IMR-90 (cell line): Measurements from ENCODE around the gene NFIA. TPM values are rescaled to one million over a fixed set of nuclear protein-coding genes. Genes with fewer than 3 reads are reported as not detected.

Source experiments
- ATAC-seq: fragments of 200-7000 bp; cut with Tn5 transposase; 2 replicates; pipeline ENCODE4 v1.9.1; 2020; ENCODE audit warnings: low read depth, mild to moderate bottlenecking, moderate library complexity
- BruUV-seq: library from RNA; stranded (reverse); fragments of 400-500 nt; replicated peaks from 2 replicates; lab custom pipeline; 2021; lab: Mats Ljungman, UMichigan
- CTCF ChIA-PET: fragments of 300-600 bp; formaldehyde crosslinking; extraction: SDS; loops from one replicate; lab custom pipeline; 2021; ENCODE audit warnings: antibody characterized with exemption; lab: Yijun Ruan, JAX
- POLR2A ChIA-PET: fragments of 300-600 bp; sonication (Branson Sonifier 250); formaldehyde crosslinking; loops from one replicate; lab custom pipeline; 2022; ENCODE audit warnings: antibody characterized with exemption; ENCODE audit not compliant: unreplicated experiment; lab: Charles Lee
- DNase-seq: peaks from one replicate; pipeline ENCODE4 v3.0.0; 2013
- H2AFZ ChIP-seq: replicated peaks from 2 replicates; pipeline ENCODE3; 2013; ENCODE audit warnings: low read length, mild to moderate bottlenecking; ENCODE audit not compliant: poor library complexity
- H2AK5ac ChIP-seq: 2 replicates; pipeline ENCODE4 v1.6.1; 2013; ENCODE audit warnings: low read depth, low read length, inconsistent platforms
- H2AK9ac ChIP-seq: replicated peaks from 2 replicates; pipeline ENCODE3; 2013; ENCODE audit warnings: mild to moderate bottlenecking, low read depth, low read length, moderate library complexity; ENCODE audit not compliant: poor library complexity
- H2BK120ac ChIP-seq: 2 replicates; pipeline ENCODE4 v1.6.1; 2013; ENCODE audit warnings: low read depth, low read length, inconsistent platforms
- H2BK15ac ChIP-seq: 3 replicates; pipeline ENCODE4 v1.6.1; 2013; ENCODE audit warnings: low read depth, low read length, inconsistent platforms
- H2BK20ac ChIP-seq: 2 replicates; pipeline ENCODE4 v1.6.1; 2013; ENCODE audit warnings: low read depth, mild to moderate bottlenecking, inconsistent platforms, low read length, moderate library complexity
- H2BK5ac ChIP-seq: 2 replicates; pipeline ENCODE4 v1.6.1; 2013; ENCODE audit warnings: mild to moderate bottlenecking, low read depth, low read length, inconsistent platforms; ENCODE audit not compliant: poor library complexity, severe bottlenecking
- H3K14ac ChIP-seq: replicated peaks from 2 replicates; pipeline ENCODE4 v1.6.1; 2013; ENCODE audit warnings: low read depth, low read length, inconsistent platforms
- H3K18ac ChIP-seq: 2 replicates; pipeline ENCODE4 v1.6.1; 2013; ENCODE audit warnings: low read depth, low read length, control low read depth
- H3K23ac ChIP-seq: 2 replicates; pipeline ENCODE4 v1.6.1; 2013; ENCODE audit warnings: low read depth, low read length, inconsistent platforms
- H3K27ac ChIP-seq: 2 replicates; pipeline ENCODE4 v1.5.1; 2013; ENCODE audit warnings: mild to moderate bottlenecking, control low read depth, low read length; ENCODE audit not compliant: insufficient read depth
- H3K27me3 ChIP-seq: 2 replicates; pipeline ENCODE4 v1.6.1; 2013; ENCODE audit warnings: low read length; ENCODE audit not compliant: control insufficient read depth, insufficient read depth
- H3K36me3 ChIP-seq: 2 replicates; pipeline ENCODE4 v1.6.1; 2013; ENCODE audit warnings: low read length, mixed read lengths; ENCODE audit not compliant: control insufficient read depth, insufficient read depth
- H3K4ac ChIP-seq: 2 replicates; pipeline ENCODE4 v1.6.1; 2013; ENCODE audit warnings: low read depth, low read length, inconsistent platforms
- H3K4me1 ChIP-seq: 2 replicates; pipeline ENCODE4 v1.6.1; 2013; ENCODE audit warnings: low read length, mixed read lengths; ENCODE audit not compliant: control insufficient read depth, insufficient read depth
- H3K4me2 ChIP-seq: 2 replicates; pipeline ENCODE4 v1.6.1; 2013; ENCODE audit warnings: low read depth, mild to moderate bottlenecking, control low read depth, low read length, moderate library complexity
- H3K4me3 ChIP-seq: 2 replicates; pipeline ENCODE4 v1.5.1; 2013; ENCODE audit warnings: low read depth, mild to moderate bottlenecking, control low read depth, low read length, moderate library complexity; ENCODE audit not compliant: insufficient read depth
- H3K56ac ChIP-seq: 2 replicates; pipeline ENCODE4 v1.6.1; 2013; ENCODE audit warnings: low read length, inconsistent platforms; ENCODE audit not compliant: insufficient read depth; ENCODE audit errors: extremely low read depth
- H3K79me1 ChIP-seq, 2 experiments: 2 replicates each; pipeline ENCODE4 v1.6.1; 2013; ENCODE audit warnings: low read length in 2 of 2, inconsistent platforms in 1 of 2, low read depth in 1 of 2
- H3K9ac ChIP-seq: 2 replicates; pipeline ENCODE4 v1.6.1; 2013; ENCODE audit warnings: low read depth, low read length, control low read depth
- H3K9me1 ChIP-seq: 2 replicates; pipeline ENCODE4 v1.6.1; 2013; ENCODE audit warnings: low read length, inconsistent platforms; ENCODE audit not compliant: insufficient read depth
- H3K9me3 ChIP-seq: 2 replicates; pipeline ENCODE4 v1.6.1; 2013; ENCODE audit warnings: low read length; ENCODE audit not compliant: control insufficient read depth, insufficient read depth
- H4K20me1 ChIP-seq: 2 replicates; pipeline ENCODE4 v1.6.1; 2013; ENCODE audit warnings: low read length, inconsistent platforms; ENCODE audit not compliant: insufficient read depth
- H4K5ac ChIP-seq: 2 replicates; pipeline ENCODE4 v1.6.1; 2013; ENCODE audit warnings: mild to moderate bottlenecking, low read depth, low read length, control low read depth
- H4K8ac ChIP-seq, 2 experiments: 2 replicates each; pipeline ENCODE4 v1.6.1; 2013; ENCODE audit warnings: low read depth in 2 of 2, low read length in 2 of 2, control low read depth in 1 of 2, inconsistent platforms in 1 of 2
- H4K91ac ChIP-seq: 2 replicates; pipeline ENCODE4 v1.6.1; 2013; ENCODE audit warnings: low read depth, low read length, inconsistent platforms; ENCODE audit not compliant: insufficient read depth
- BHLHE40 ChIP-seq: fragments of 150-350 bp; IDR thresholded peaks from 2 replicates; pipeline ENCODE4 v1.6.1; 2016; ENCODE audit warnings: mild to moderate bottlenecking, low read depth, low read length
- CEBPB ChIP-seq: IDR thresholded peaks from 2 replicates; pipeline ENCODE4 v1.6.1; 2012; ENCODE audit warnings: low read depth, low read length, improper control_type of control experiment
- CHD1 ChIP-seq: IDR thresholded peaks from 2 replicates; pipeline ENCODE4 v1.6.1; 2012; ENCODE audit warnings: low read depth, low read length, improper control_type of control experiment
- CTCF ChIP-seq: conservative IDR thresholded peaks from 2 replicates; pipeline ENCODE4 v1.5.1; 2012; ENCODE audit warnings: mild to moderate bottlenecking, low read depth, low read length, improper control_type of control experiment
- ELK1 ChIP-seq: fragments of 150-350 bp; IDR thresholded peaks from 2 replicates; pipeline ENCODE4 v1.6.1; 2016; ENCODE audit warnings: low read depth, mild to moderate bottlenecking, low read length, moderate library complexity, borderline replicate concordance
- FOS ChIP-seq: fragments of 150-350 bp; IDR thresholded peaks from 2 replicates; pipeline ENCODE4 v1.6.1; 2016; ENCODE audit warnings: low read depth, low read length
- MAFK ChIP-seq: IDR thresholded peaks from 2 replicates; pipeline ENCODE4 v1.6.1; 2012; ENCODE audit warnings: low read depth, low read length, improper control_type of control experiment
- MAZ ChIP-seq: IDR thresholded peaks from 2 replicates; pipeline ENCODE4 v1.6.1; 2012; ENCODE audit warnings: low read depth, mild to moderate bottlenecking, low read length, improper control_type of control experiment, moderate library complexity, borderline replicate concordance
- MXI1 ChIP-seq: IDR thresholded peaks from 2 replicates; pipeline ENCODE4 v1.6.1; 2012; ENCODE audit warnings: low read depth, mild to moderate bottlenecking, low read length, moderate library complexity, borderline replicate concordance
- NFE2L2 ChIP-seq: fragments of 150-350 bp; IDR thresholded peaks from 2 replicates; pipeline ENCODE4 v1.6.1; 2016; ENCODE audit warnings: low read depth, mild to moderate bottlenecking, low read length
- POLR2A ChIP-seq: IDR thresholded peaks from 2 replicates; pipeline ENCODE4 v1.6.1; 2012; ENCODE audit warnings: mild to moderate bottlenecking, low read depth, low read length
- RAD21 ChIP-seq: IDR thresholded peaks from 2 replicates; pipeline ENCODE4 v1.6.1; 2012; ENCODE audit warnings: low read length, improper control_type of control experiment
- RCOR1 ChIP-seq: IDR thresholded peaks from 2 replicates; pipeline ENCODE4 v1.6.1; 2012; ENCODE audit warnings: mild to moderate bottlenecking, low read length, improper control_type of control experiment; ENCODE audit not compliant: insufficient replicate concordance
- RFX5 ChIP-seq: IDR thresholded peaks from 2 replicates; pipeline ENCODE4 v1.8.0; 2012; ENCODE audit warnings: low read depth, mild to moderate bottlenecking, low read length, moderate library complexity
- SMC3 ChIP-seq: fragments of 150-350 bp; IDR thresholded peaks from 2 replicates; pipeline ENCODE4 v1.6.1; 2016; ENCODE audit warnings: low read depth, mild to moderate bottlenecking, antibody characterized with exemption, low read length, moderate library complexity
- USF2 ChIP-seq: fragments of 150-350 bp; IDR thresholded peaks from 2 replicates; pipeline ENCODE4 v1.6.1; 2017; ENCODE audit warnings: mild to moderate bottlenecking, antibody characterized with exemption, low read length, low read depth
- WGBS, 2 experiments: methylation state at CpG; one replicate each; pipeline versions ENCODE4 v1.1.5 to v1.1.7; 2013; ENCODE audit warnings: missing lambda C conversion rate in 2 of 2; ENCODE audit not compliant: insufficient read length in 1 of 2; ENCODE audit errors: extremely low coverage in 2 of 2; 5-methylcytosine and 5-hydroxymethylcytosine counted together
- dilution Hi-C: fragments of 300-500 bp; cut with HindIII; formaldehyde crosslinking; loops from one replicate; pipeline ENCODE4 v1.14.3; 2018; ENCODE audit warnings: low sequenced_read_pairs; ENCODE audit not compliant: unreplicated experiment
- in situ Hi-C: fragments of 300-500 bp; cut with MboI; formaldehyde crosslinking; loops from 3 replicates; pipeline ENCODE4 v1.14.3; 2019; ENCODE audit warnings: low sequenced_read_pairs, inconsistent platforms, mixed read lengths
- intact Hi-C: fragments of 100-400 bp; cut with micrococcal nuclease; formaldehyde crosslinking; loops from 2 replicates; pipeline ENCODE4 v1.10.0; 2022
- polyA plus RNA-seq, 3 experiments: library from polyadenylated mRNA; depleted of rRNA; stranded (reverse); fragments of >200 nt; gene quantifications; 2 replicates each; pipeline ENCODE4 v1.2.3, GENCODE V29; 2012; ENCODE audit warnings: low replicate concordance in 1 of 3
- total RNA-seq: library from RNA; depleted of rRNA; stranded (reverse); fragments of >200 nt; gene quantifications from 2 replicates; pipeline ENCODE4 v1.2.3, GENCODE V29; 2012

The NFIA gene
- total and polyA plus RNA-seq, 2 of the 4 experiments (the other 2 are of a cell fraction) = 1.6 to 2.2 TPM

GRCh38 chr1:61444288-61444687 is 361.9 kb downstream of the NFIA start:
- no peaks in the 10 kb centered on the region for H3K9me3 ChIP-seq
- in situ Hi-C loops = no loop called here
- no peak overlapping the region for H3K9ac ChIP-seq
- H4K5ac ChIP-seq = no peak overlapping the region
- no peak overlapping the region; the same call in 1 of the 2 replicates for H3K4me2 ChIP-seq
- WGBS, 2 experiments = no CpG with 5 or more reads among the region's 5 CpGs
- H3K27me3 ChIP-seq = no peaks in the 10 kb centered on the region
- H3K18ac ChIP-seq = no peak overlapping the region
- no peak overlapping the region for H2AK5ac ChIP-seq
- intact Hi-C loops = no loop called here
- no peak overlapping the region for H3K27ac ChIP-seq
- H4K91ac ChIP-seq = no peak overlapping the region
- no peak overlapping the region for H3K4ac ChIP-seq
- H2BK15ac ChIP-seq = no peak overlapping the region
- H3K14ac ChIP-seq = no peak overlapping the region
- no peak for TF ChIP-seq CHD1
- no peak for TF ChIP-seq NFE2L2
- no peak for TF ChIP-seq USF2
- no peak for TF ChIP-seq FOS
- TF ChIP-seq CTCF = no peak
- TF ChIP-seq SMC3 = no peak
- no peak for TF ChIP-seq MXI1
- TF ChIP-seq RFX5 = no peak
- no peak for TF ChIP-seq RCOR1
- no peak for TF ChIP-seq MAFK
- no peak for TF ChIP-seq POLR2A
- no peak for TF ChIP-seq MAZ
- TF ChIP-seq RAD21 = no peak
- TF ChIP-seq CEBPB = no peak
- no peak for TF ChIP-seq ELK1
- TF ChIP-seq BHLHE40 = no peak
- no TSS peak for BruUV-seq
- H2AK9ac ChIP-seq = no peak overlapping the region
- dilution Hi-C loops = no loop called here
- H3K36me3 ChIP-seq = no peaks in the 10 kb centered on the region
- ATAC-seq (no peak), DNase-seq (no peak)
- CTCF ChIA-PET = no interaction called here
- no peak overlapping the region for H2AFZ ChIP-seq
- H3K79me1 ChIP-seq = no peaks in the 10 kb centered on the region
- no peaks in the 10 kb centered on the region for H4K20me1 ChIP-seq
- POLR2A ChIA-PET = no interaction called here
- H3K23ac ChIP-seq = no peak overlapping the region
- no peak overlapping the region for H3K4me3 ChIP-seq
- H3K56ac ChIP-seq = no peak overlapping the region
- no peak overlapping the region for H2BK5ac ChIP-seq
- H2BK20ac ChIP-seq = no peak overlapping the region
- H2BK120ac ChIP-seq = no peak overlapping the region
- H4K8ac ChIP-seq = no peak overlapping the region
- no peaks in the 10 kb centered on the region for H3K4me1 ChIP-seq
- H3K9me1 ChIP-seq = no peaks in the 10 kb centered on the region
